HG03064 (cell line): ENCODE data around the gene MYO5B.

Experiments used
- ATAC-seq: cut with Tn5 transposase; IDR thresholded peaks from one replicate; pipeline ENCODE4 v1.9.1; 2021; ENCODE audit warnings: low read depth; ENCODE audit not compliant: unreplicated experiment

Gene MYO5B

GRCh38 chr18:49934457-49934856 is 260.5 kb downstream of the MYO5B start:
- ATAC-seq: no peak

GRCh38 chr18:49933530-49934128 is 261.3 kb downstream of the MYO5B start:
- ATAC-seq: no peak

GRCh38 chr18:49931760-49932159 is 263.2 kb downstream of the MYO5B start:
- no peak for ATAC-seq

- no peak for ATAC-seq
Observed at GRCh38 chr18:49931179-49931578, 263.8 kb downstream of the MYO5B start.

GRCh38 chr18:49926106-49926745 is 268.7 kb downstream of the MYO5B start:
- no peak for ATAC-seq

GRCh38 chr18:49924293-49924983 is 270.5 kb downstream of the MYO5B start:
- no peak for ATAC-seq

GRCh38 chr18:49922228-49922627 is 272.7 kb downstream of the MYO5B start:
- ATAC-seq: no peak

- no peak for ATAC-seq
Observed at GRCh38 chr18:49921318-49921985, 273.5 kb downstream of the MYO5B start.

- ATAC-seq: no peak
Observed at GRCh38 chr18:49920731-49921130, 274.2 kb downstream of the MYO5B start.

- no peak for ATAC-seq
Observed at GRCh38 chr18:49917742-49918141, 277.2 kb downstream of the MYO5B start.

GRCh38 chr18:49915352-49915751 is 279.6 kb downstream of the MYO5B start:
- ATAC-seq: no peak

- no peak for ATAC-seq
Observed at GRCh38 chr18:49913221-49913620, 281.7 kb downstream of the MYO5B start.

- ATAC-seq: no peak
Observed at GRCh38 chr18:49911427-49911826, 283.5 kb downstream of the MYO5B start.

- ATAC-seq: no peak
Observed at GRCh38 chr18:49910986-49911385, 284.0 kb downstream of the MYO5B start.

- ATAC-seq: no peak
Observed at GRCh38 chr18:49910019-49910418, 284.9 kb downstream of the MYO5B start.

GRCh38 chr18:49907346-49907929 is 287.5 kb downstream of the MYO5B start:
- ATAC-seq: no peak

GRCh38 chr18:49905771-49906170 is 289.2 kb downstream of the MYO5B start:
- ATAC-seq: no peak

- no peak for ATAC-seq
Observed at GRCh38 chr18:49904871-49905555, 289.9 kb downstream of the MYO5B start.

- ATAC-seq: no peak
Observed at GRCh38 chr18:49901862-49902340, 293.0 kb downstream of the MYO5B start.

GRCh38 chr18:49899657-49900330 is 295.2 kb downstream of the MYO5B start:
- ATAC-seq: no peak
